OCI-M2 (cell line): ENCODE data around the gene C2orf72.
"Not testable (repeated sequence)": the region's sequence is repeated elsewhere in the genome, so short reads cannot be mapped to it uniquely, and the experiment has no call there.

ENCODE experiments used
- DNase-seq: peaks from one replicate; lab custom pipeline; 2025; ENCODE audit not compliant: unreplicated experiment; lab: John Stamatoyannopoulos, UW

C2orf72 gene

GRCh38 chr2:231037202-231037730 lies at the start of gene C2orf72:
C2orf72 (plus strand) TSS chr2:231037523; CDS start chr2:231037566, 43 bp downstream.
- DNase-seq = no peak

GRCh38 chr2:230989731-230990130 lies 47.6 kb upstream of the C2orf72 start:
- no peak for DNase-seq

GRCh38 chr2:230990131-230990898 lies 47.0 kb upstream of the C2orf72 start:
- DNase-seq = no peak

DNA sequence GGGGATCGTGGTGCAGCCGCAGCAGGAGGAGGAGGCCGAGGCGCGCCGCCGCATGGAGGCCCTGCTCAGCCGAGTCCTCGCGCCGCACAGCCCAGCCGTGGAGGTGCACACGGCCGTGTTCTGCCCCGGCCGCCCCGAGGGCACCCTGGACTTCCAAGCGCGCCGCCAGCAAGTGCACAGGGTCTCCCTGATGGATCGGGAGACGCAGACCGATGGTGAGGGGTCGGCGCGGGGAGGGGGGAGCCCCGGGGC lies 46.5 kb upstream of the C2orf72 start:
- no peak for DNase-seq

DNA sequence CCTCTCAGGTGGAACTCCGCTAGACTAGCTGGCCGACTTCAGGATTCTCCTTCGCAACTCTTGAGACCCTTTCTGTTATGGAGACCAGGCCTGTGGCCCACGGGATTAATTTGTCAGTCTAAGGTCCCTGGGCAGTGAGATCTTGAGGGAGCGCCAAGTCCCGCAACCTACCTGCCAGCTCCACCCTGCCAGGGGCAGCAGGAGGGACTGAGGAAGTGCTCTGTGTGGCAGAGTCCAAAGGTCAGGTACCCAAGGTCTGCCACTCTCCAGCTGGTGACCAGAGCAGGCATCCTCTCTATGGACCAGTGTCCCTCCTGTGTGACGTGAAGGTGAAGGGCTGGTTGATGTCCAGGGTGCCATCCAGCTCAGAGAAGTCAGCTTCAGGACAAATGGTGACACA lies 45.7 kb upstream of the C2orf72 start:
- DNase-seq = no peak

- DNase-seq = no peak
These were observed 41.5 kb upstream of the C2orf72 start, which contains the start of gene SPATA3 for GRCh38 chr2:230995821-230996220. SPATA3 (plus strand) TSS chr2:230996121; CDS start chr2:230996234, 113 bp downstream.

GRCh38 chr2:230996661-230997060 lies 40.7 kb upstream of the C2orf72 start:
- no peak for DNase-seq

DNA sequence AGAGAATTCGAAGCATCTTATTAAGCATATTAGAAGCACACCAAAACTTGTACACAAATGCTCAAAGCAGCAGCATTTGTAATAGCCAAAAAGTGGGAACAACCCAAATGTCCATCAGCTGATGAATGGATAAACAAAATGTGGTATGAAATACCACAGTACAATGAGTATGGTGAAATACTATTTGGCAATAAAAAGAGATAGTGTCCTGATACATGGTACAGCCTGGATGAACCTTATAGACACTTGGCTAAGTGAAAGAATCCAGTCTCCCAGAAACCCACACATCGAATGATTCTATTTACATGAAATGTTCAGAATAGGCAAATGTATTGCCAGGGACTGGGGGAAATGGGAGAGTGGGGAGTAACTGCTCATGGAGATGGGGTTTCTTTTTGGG lies 38.4 kb upstream of the C2orf72 start:
- no peak for DNase-seq

DNA sequence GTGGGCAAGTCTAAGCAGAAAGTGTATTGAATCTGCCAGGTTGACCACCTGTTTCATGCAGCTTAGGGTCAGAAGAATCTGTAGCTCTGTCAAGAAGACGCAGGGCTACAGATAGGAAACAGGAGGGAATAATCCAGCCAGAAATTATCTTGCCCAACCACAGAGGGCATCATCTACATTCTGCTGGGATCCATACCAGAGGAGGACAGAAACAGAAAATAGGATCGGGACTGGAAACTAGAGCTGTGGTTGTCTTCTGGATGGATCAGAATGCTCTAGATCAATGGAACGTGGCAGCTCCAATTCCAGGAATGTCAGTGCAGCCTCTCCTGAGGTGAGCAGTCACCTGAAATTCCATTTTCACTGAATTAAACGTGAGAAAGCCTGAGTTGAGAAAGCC lies 37.8 kb upstream of the C2orf72 start:
- no peak for DNase-seq

GRCh38 chr2:231000211-231000904 lies 37.0 kb upstream of the C2orf72 start:
- no peak for DNase-seq

DNA sequence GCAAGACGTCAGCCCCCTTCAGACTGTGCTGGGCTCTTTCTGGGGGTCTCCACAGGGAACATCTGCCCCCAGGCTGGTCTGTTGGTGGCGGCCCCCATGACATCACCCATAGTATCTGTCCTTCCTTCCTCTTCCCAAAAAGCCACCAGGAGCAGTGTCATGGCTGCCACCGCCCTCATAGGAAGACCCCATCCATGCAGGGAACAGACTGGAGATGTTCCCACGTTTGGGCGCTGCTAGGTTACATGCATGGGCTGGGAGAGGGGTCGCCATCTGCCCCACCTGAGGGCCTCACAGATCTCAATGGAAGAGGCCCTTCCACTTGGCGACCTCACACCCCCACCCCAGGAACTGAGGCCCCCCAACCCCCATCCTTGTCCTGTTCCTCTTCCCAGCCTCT lies 36.3 kb upstream of the C2orf72 start:
- DNase-seq = no peak

- no peak for DNase-seq
These were observed 35.4 kb upstream of the C2orf72 start for GRCh38 chr2:231001921-231002320.

DNA sequence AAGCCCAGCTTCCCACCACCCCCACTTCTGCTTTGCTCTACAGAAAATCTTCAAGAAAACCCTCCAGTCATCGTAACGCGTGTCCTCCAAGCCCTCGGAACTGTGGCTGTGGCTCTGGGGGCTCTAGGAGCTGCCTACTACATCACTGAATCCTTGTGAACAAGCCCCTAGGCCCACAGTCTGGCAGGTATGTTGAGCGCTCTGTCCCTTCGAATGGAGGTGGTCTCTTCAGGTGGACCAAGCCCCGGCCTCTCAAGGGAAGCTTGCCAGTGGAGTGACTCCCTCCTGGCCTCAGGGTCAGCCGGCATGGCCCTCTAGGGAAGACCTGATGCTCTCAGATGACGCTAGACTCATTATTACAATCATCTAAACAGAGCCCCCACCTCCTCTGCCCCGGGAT lies 34.7 kb upstream of the C2orf72 start:
- DNase-seq = no peak

DNA sequence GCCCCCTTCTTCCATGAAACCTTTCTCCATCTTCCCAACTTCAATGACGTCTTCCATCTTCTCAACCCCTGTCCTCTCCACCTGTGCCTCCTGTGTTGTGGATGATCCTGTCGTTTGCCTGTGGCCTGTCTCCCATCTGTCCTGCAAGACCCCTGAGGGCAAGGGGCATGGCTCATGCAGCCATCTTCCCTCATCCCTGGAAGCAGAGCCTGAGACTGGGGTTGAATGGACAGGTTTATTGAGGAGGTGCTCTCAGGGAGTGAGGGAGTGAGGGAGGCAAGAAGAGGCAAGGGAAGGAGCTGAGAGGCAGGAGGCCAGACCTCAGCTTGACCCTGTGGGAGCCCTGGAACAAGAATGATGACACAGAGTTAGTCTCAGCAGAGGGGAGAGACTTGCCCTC lies 34.1 kb upstream of the C2orf72 start:
- no peak for DNase-seq

DNA sequence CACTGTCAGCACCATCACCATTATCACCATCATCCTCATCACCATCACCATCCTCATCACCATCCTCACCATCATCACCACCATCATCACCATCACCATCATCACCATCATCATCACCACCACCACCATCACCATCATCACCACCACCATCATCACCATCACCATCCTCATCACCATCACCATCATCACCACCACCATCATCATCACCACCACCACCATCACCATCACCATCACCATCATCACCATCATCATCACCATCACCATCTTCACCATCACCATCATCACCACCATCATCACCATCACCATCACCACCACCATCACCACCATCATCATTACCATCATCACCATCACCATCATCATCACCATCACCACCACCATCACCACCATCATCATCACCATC lies 32.4 kb upstream of the C2orf72 start:
- DNase-seq = not testable (repeated sequence)

DNA sequence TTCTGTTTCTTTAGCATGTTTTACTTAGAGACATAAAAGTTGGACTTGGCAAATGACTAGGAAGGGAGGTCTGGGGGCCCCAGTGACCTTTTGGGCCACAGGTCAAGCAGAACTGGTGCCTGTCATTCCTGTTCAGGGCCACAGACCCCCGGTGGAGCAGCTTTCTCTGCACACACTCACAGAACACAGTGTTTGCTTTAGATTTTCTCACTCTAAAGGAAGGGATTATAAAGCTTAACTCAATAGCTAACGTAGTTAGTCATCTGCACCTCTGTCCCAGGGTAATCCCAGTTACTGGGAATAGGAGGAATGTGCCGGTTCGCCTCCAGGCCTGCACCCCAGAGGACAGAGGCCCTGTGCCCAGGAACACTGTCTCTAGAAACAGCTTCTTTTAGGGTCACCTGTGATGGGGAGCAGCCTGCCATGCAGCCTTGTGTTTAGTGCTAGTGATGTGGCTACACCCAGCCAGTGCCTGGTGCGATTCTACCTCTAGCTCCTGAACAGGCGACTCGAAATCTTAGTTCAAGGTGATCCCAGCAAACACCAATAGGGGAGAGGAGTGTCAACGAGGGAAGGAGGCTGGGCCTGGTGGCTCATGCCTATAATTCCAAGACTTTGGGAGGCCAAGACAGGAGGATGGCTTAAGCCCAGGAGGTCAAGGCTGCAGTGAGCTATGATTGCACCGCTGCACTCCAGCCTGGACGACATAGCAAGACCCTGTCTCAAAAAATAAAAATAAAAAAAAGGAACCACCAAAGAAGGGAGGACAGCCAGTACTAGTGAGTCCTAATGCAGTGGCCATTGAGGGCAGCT lies 29.8 kb upstream of the C2orf72 start:
- DNase-seq = no peak

- DNase-seq = no peak
These were observed 29.2 kb upstream of the C2orf72 start for GRCh38 chr2:231008131-231008530.

DNA sequence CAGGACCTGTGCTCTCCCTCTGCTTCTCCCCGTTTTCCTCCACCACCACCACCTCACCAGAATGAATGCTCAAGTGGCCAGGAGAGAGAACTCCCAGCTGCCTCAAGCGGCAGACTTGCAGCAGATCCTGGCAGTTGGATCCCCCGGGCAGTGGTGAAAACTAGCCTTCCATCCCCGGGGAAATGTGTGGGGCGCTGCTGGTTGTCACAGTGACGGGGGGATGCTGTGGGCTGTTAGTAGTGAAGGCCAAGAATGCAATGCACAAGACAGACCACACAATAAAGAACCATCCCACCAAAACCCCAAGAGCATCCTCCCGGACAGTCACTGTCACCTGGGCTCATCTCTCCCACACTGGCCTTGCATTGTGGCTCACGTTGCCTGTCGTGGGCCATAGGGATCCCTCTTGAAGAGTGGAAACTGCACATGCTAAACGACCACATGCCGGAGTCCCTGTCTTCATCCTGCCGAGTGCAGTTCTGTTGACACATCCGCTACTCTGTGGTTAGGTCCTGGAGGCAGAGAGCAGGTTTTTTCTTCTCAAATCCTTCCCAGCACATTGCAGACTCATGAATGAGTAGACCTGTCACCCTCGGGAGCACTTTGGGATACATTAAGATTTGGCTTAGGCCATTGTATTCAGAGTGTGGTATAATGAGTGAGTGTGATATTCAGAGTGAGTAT lies 27.9 kb upstream of the C2orf72 start:
- DNase-seq = no peak

GRCh38 chr2:231010201-231010730 lies 27.1 kb upstream of the C2orf72 start:
- no peak for DNase-seq

DNA sequence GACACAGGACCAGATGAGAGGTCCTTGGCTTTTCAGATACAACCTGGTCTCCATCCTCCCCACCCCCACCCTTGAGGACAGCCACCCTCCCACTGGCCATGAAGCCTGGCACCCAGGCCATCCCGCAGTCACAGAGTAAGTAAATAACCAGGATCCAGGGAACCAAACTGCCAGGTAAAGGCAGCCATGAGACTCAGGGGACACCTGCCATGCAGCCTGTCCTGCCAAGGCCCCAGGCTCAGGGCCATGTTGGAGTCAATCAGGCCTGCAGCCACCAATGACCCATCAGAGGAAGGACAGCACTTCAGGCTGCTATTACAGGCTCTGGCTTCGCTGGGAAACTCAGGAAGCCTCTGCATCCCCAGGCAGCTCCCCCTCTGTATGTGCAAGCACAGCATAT lies 25.8 kb upstream of the C2orf72 start:
- no peak for DNase-seq

DNA sequence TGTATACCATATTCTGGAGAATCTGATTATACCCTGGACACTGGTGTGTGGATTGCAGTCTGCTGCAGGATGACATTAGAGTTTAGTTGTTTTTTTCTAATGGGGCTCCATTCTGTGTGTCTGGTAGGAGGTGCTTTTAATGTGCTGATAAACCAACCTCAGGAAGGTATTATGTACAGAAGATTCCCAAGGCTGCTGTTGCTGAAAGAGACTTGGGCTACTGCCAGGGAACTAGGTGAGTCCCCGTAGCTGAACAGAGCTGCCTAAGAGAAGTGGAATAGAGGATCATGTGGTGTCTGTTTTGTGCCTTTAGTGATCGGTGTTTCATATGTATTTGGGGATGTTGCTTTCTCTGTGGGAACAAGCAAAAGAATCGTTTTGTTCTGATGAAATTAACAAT lies 24.9 kb upstream of the C2orf72 start:
- no peak for DNase-seq
